H1 (cell line): Measurements from ENCODE around the gene THEM5.

Source experiments
- BCL11A ChIP-seq, 2 experiments: IDR thresholded peaks; one replicate each; pipeline ENCODE4 v1.6.1; 2011; ENCODE audit warnings: low read depth in 2 of 2, low read length in 2 of 2, mild to moderate bottlenecking in 2 of 2
- GABPA ChIP-seq: IDR thresholded peaks from 2 replicates; pipeline ENCODE4 v1.6.1; 2011; ENCODE audit warnings: mild to moderate bottlenecking, low read length, moderate library complexity, borderline replicate concordance; ENCODE audit not compliant: insufficient read depth
- HDAC6 ChIP-seq: IDR thresholded peaks from one replicate; pipeline ENCODE4 v1.7.1; 2012; ENCODE audit warnings: low read depth, mild to moderate bottlenecking, inconsistent platforms, low read length, moderate library complexity
- MAFK ChIP-seq: IDR thresholded peaks from 2 replicates; pipeline ENCODE4 v1.6.1; 2012; ENCODE audit warnings: low read depth, mild to moderate bottlenecking, improper control_type of control experiment, low read length
- POLR2AphosphoS5 ChIP-seq: IDR thresholded peaks from 2 replicates; pipeline ENCODE4 v1.6.1; 2011; ENCODE audit warnings: low read depth, low read length
- RAD21 ChIP-seq, 2 experiments: IDR thresholded peaks in 1 of 2; conservative IDR thresholded peaks in 1 of 2; 2 replicates each; pipeline ENCODE4 v1.6.1; 2011; ENCODE audit warnings: low read depth in 2 of 2, low read length in 2 of 2, improper control_type of control experiment in 1 of 2, inconsistent platforms in 1 of 2, mild to moderate bottlenecking in 1 of 2, moderate library complexity in 1 of 2
- TEAD4 ChIP-seq: IDR thresholded peaks from 2 replicates; pipeline ENCODE4 v1.6.1; 2012; ENCODE audit warnings: low read depth, low read length, inconsistent platforms, mixed read lengths
- YY1 ChIP-seq: IDR thresholded peaks from 2 replicates; pipeline ENCODE4 v1.6.1; 2011; ENCODE audit warnings: low read depth, mild to moderate bottlenecking, low read length
- ZNF274 ChIP-seq: IDR thresholded peaks from 2 replicates; pipeline ENCODE4 v1.7.0; 2012; ENCODE audit warnings: low read length, borderline replicate concordance; ENCODE audit errors: extremely low read depth
- TF ChIP-seq, protein P1 (sequence below), 3 experiments: IDR thresholded peaks; 1 replicate in 2 of 3; 2 replicates in 1 of 3; pipeline versions ENCODE4 v1.5.1 to v1.6.1; 2011; ENCODE audit warnings: low read length in 3 of 3, mild to moderate bottlenecking in 3 of 3, inconsistent platforms in 2 of 3, low read depth in 1 of 3, moderate library complexity in 1 of 3; ENCODE audit not compliant: insufficient read depth in 1 of 3; ENCODE audit errors: control extremely low read depth in 1 of 3
- TF ChIP-seq, protein P2 (sequence below): IDR thresholded peaks from 2 replicates; pipeline ENCODE4 v1.6.1; 2011; ENCODE audit warnings: low read length, improper control_type of control experiment

DNA sequence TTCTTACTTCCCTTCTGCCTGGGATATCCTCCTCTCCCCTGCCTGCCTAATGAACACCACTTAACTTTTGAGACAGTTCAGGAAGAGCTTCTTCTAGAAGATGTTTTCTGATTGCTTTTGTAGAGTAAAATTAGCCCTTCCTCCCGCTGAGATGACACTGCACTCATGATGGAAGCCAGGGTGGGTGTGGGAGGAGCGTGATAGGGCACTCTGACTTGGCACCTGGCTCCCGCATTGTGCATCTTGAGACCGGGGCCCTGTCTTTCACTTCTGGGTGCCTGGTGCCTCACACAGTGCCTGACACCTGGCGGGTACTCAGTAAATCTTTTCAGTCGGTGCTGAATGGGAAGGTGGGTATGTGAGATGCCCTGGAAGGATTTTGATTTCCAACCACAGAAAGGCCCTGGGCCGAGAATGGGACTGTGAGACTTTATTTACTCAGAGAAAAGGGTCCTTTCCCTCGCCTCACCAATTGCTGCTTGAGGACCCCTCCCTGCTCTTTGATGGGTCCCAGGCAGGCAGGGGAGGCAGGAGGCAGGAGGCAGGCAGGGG, 6.8 kb downstream of the THEM5 start:
- TF ChIP-seq YY1 (no peak), RAD21 (IDR thresholded peaks at IDR 0.05 in 1 of 2, conservative IDR thresholded peaks at IDR 0.05 in 1 of 2; ENCODE audit: low read depth in 2 of 2, low read length in 2 of 2) (no peak), BCL11A (IDR thresholded peaks at IDR 0.05; ENCODE audit: low read depth in 2 of 2, low read length in 2 of 2) (no peak), MAFK (no peak), ZNF274 (no peak), TEAD4 (no peak), POLR2AphosphoS5 (no peak), GABPA (no peak), HDAC6 (no peak)
- TF ChIP-seq, protein P1, sequence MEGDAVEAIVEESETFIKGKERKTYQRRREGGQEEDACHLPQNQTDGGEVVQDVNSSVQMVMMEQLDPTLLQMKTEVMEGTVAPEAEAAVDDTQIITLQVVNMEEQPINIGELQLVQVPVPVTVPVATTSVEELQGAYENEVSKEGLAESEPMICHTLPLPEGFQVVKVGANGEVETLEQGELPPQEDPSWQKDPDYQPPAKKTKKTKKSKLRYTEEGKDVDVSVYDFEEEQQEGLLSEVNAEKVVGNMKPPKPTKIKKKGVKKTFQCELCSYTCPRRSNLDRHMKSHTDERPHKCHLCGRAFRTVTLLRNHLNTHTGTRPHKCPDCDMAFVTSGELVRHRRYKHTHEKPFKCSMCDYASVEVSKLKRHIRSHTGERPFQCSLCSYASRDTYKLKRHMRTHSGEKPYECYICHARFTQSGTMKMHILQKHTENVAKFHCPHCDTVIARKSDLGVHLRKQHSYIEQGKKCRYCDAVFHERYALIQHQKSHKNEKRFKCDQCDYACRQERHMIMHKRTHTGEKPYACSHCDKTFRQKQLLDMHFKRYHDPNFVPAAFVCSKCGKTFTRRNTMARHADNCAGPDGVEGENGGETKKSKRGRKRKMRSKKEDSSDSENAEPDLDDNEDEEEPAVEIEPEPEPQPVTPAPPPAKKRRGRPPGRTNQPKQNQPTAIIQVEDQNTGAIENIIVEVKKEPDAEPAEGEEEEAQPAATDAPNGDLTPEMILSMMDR (IDR thresholded peaks at IDR 0.05; ENCODE audit: control extremely low read depth in 1 of 3, insufficient read depth in 1 of 3, low read depth in 1 of 3, low read length in 3 of 3) = no peak
- TF ChIP-seq, protein P2, sequence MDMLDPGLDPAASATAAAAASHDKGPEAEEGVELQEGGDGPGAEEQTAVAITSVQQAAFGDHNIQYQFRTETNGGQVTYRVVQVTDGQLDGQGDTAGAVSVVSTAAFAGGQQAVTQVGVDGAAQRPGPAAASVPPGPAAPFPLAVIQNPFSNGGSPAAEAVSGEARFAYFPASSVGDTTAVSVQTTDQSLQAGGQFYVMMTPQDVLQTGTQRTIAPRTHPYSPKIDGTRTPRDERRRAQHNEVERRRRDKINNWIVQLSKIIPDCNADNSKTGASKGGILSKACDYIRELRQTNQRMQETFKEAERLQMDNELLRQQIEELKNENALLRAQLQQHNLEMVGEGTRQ = no peak
